Tibial nerve (tissue), 4 donors: ENCODE results near the gene CAMKMT. TPM values are rescaled to one million over a fixed set of nuclear protein-coding genes. Genes with fewer than 3 reads are reported as not detected.

Experiments
- DNase-seq, 2 donors: peaks; one replicate each; pipeline ENCODE4 v3.0.0-alpha.2; 2019; ENCODE audit warnings: low spot score in 2 of 2
- H3K27ac ChIP-seq, 4 donors: fragments of 200-600 bp; sonication (generic) in 3 of 4; one replicate each; pipeline ENCODE4 v1.5.1; 2017 to 2019; ENCODE audit warnings: mild to moderate bottlenecking in 1 of 4
- H3K27me3 ChIP-seq, 2 donors: fragments of 200-600 bp; sonication (generic) in 1 of 2; one replicate each; pipeline versions ENCODE4 v1.5.1 to v1.6.0; 2017 to 2019
- H3K36me3 ChIP-seq, 3 donors: fragments of 200-600 bp; sonication (generic); one replicate each; pipeline ENCODE4 v1.5.1; 2018 to 2019
- H3K4me1 ChIP-seq, 4 donors: fragments of 200-600 bp; sonication (generic) in 3 of 4; one replicate each; pipeline ENCODE4 v1.5.1; 2017 to 2019
- H3K4me3 ChIP-seq, 4 donors: fragments of 200-600 bp; sonication (generic) in 3 of 4; one replicate each; pipeline ENCODE4 v1.5.1; 2017 to 2019; ENCODE audit warnings: mild to moderate bottlenecking in 1 of 4, moderate library complexity in 1 of 4
- H3K9me3 ChIP-seq, 4 donors: fragments of 200-600 bp; sonication (generic) in 3 of 4; one replicate each; pipeline ENCODE4 v1.5.1; 2017 to 2019
- CTCF ChIP-seq, 5 experiments: fragments of 200-600 bp in 3 of 5; fragments of 450-650 bp in 2 of 5; sonication (generic) in 3 of 5; IDR thresholded peaks; one replicate each; pipeline ENCODE4 v1.5.1; 2016 to 2019; ENCODE audit warnings: antibody characterized with exemption in 5 of 5, mild to moderate bottlenecking in 3 of 5, moderate library complexity in 2 of 5
- EP300 ChIP-seq, 2 donors: sonication (generic); formaldehyde crosslinking; IDR thresholded peaks; one replicate each; pipeline ENCODE4 v1.6.1; 2017; ENCODE audit warnings: antibody characterized with exemption in 2 of 2, mild to moderate bottlenecking in 1 of 2
- POLR2A ChIP-seq, 2 donors: fragments of 450-650 bp; IDR thresholded peaks; one replicate each; pipeline ENCODE4 v1.6.1; 2017; ENCODE audit warnings: antibody characterized with exemption in 2 of 2, mild to moderate bottlenecking in 2 of 2, moderate library complexity in 2 of 2
- WGBS, 2 donors: methylation state at CpG; one replicate each; pipeline ENCODE4 v1.1.5; 2018; 5-methylcytosine and 5-hydroxymethylcytosine counted together
- total RNA-seq, 4 donors: library from RNA; depleted of rRNA; stranded (reverse); fragments of >200 nt; gene quantifications; one replicate each; pipeline ENCODE4 v1.1.0, GENCODE V29; 2016

The CAMKMT gene
- total RNA-seq, result 10 to 100 TPM in 1 of 4 donors, 1 to 10 TPM in 3; 8.4 to 14.1 (median 9.7) TPM

DNA sequence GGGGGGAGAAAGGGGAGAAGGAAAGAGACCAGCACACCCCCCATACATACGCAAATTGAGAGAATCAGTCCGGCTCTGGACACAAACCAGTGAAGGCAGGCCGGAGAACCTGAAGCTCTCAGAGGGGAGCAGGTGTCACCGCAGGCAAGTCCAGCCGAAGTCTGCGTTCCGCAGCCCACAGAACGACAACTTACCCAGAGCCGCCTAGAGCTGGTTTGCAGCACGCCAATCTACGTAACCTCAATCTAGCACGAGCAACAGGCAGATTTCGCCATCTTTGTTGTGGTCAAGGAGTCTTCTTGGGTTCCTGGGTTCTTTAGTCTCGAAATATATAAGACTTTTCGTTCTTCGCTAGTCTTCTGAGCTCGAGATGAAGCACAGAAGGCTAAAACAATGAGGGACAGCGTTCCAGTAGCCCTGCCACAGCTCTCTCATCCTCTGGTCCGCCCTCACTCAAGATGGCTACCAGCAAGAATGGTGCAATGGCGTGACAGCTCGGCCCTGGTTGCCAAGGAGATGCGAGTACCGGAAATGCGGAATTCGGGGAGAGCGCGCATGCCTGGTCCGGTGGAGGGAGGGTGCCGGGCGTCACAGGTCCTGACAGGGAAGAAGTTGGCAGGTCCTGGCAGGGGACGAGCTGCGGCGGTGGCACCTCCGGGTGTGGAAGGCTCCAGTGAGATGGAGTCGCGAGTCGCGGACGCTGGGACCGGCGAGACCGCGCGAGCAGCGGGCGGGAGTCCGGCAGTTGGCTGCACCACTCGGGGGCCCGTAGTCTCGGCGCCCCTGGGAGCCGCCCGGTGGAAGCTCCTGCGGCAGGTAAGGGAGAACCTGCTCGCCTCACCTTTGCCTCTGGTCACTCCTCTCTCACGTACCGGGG lies at the start of gene CAMKMT, which contains the start of gene PREPL:
Gene CAMKMT (plus strand): TSS at position 618 of the 877 bp plus-strand sequence.
Gene PREPL (minus strand): TSS at position 165 of the 877 bp plus-strand sequence. CDS start 15,152 bp downstream, outside the sequence.
- WGBS, 2 donors, result 0 to 1% methylated on average over 50 to 57 of the region's 57 CpGs
- Histone ChIP-seq H3K27me3 (no peaks in the 10 kb centered on the region), H3K27ac (peak within 1 kb of the TSS; percentile 96 to 99 (median 98)), H3K36me3 (peaks cover 0 to 4% (median 0%) of the 10 kb centered on the region in 3 donors), H3K9me3 (no peaks in the 10 kb centered on the region), H3K4me1 (peaks cover 0 to 39% (median 25%) of the 10 kb centered on the region in 4 donors), H3K4me3 (peak within 1 kb of the TSS; percentile 77 to 95 (median 88))
- DNase-seq, result peak; percentile 96 to 98
- TF ChIP-seq EP300 (IDR thresholded peaks at IDR 0.05) (peak; percentile 94 to 97), POLR2A (IDR thresholded peaks at IDR 0.05) (peak; percentile 70 to 72), CTCF (IDR thresholded peaks at IDR 0.05) (peak in 2 of 5 experiments; percentile 33)

GRCh38 chr2:44314362-44314761 lies 47.4 kb upstream of the CAMKMT start:
- H3K27ac ChIP-seq, result no peak overlapping the region
- no peak for TF ChIP-seq EP300 (IDR thresholded peaks at IDR 0.05)
- no peak overlapping the region for H3K4me3 ChIP-seq
- peaks cover 0 to 76% (median 0%) of the 10 kb centered on the region in 3 donors for H3K36me3 ChIP-seq
- H3K4me1 ChIP-seq, result no peaks in the 10 kb centered on the region
- no peaks in the 10 kb centered on the region for H3K27me3 ChIP-seq
- peaks cover 0 to 30% (median 8%) of the 10 kb centered on the region in 4 donors for H3K9me3 ChIP-seq
- no peak for DNase-seq

DNA sequence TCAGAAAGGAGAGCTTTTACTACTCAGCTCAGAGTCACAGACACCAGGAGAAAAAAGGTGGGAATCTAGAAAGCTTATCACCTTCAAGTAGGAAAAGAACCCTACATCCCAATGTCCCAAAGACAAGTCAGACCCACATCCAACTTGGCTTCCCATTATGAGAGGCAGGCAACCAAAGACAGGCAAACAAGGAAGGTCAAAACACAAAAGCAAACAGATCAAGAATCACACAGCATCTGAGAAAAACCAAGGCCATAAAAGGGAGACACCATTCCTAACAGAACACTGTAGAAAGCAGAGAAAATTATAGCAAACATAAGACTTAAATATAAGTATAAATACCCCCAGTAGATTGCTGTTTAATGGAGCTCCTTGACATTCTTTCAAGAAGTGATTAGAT lies 45.8 kb upstream of the CAMKMT start:
- Histone ChIP-seq H3K27me3 (no peaks in the 10 kb centered on the region), H3K4me3 (no peak overlapping the region), H3K4me1 (no peaks in the 10 kb centered on the region), H3K27ac (no peak overlapping the region), H3K9me3 (peaks cover 0 to 14% (median 0%) of the 10 kb centered on the region in 4 donors), H3K36me3 (peaks cover 0 to 87% (median 0%) of the 10 kb centered on the region in 3 donors)
- no peak for DNase-seq
- TF ChIP-seq EP300 (IDR thresholded peaks at IDR 0.05) (no peak), POLR2A (IDR thresholded peaks at IDR 0.05) (no peak), CTCF (IDR thresholded peaks at IDR 0.05) (no peak)

- Histone ChIP-seq H3K27ac (no peak overlapping the region), H3K9me3 (no peaks in the 10 kb centered on the region), H3K4me3 (no peak overlapping the region), H3K36me3 (peaks cover 3 to 83% (median 4%) of the 10 kb centered on the region in 3 donors), H3K27me3 (no peaks in the 10 kb centered on the region), H3K4me1 (peaks cover 0 to 4% (median 0%) of the 10 kb centered on the region in 4 donors)
- TF ChIP-seq POLR2A (IDR thresholded peaks at IDR 0.05) (no peak), EP300 (IDR thresholded peaks at IDR 0.05) (no peak), CTCF (IDR thresholded peaks at IDR 0.05) (no peak)
- WGBS, 2 donors, result 86 to 94% methylated on average over 1 of the region's 1 CpG
- no peak for DNase-seq
These were observed 40.9 kb upstream of the CAMKMT start for GRCh38 chr2:44320832-44321231.

- Histone ChIP-seq H3K4me1 (peaks cover 0 to 4% (median 0%) of the 10 kb centered on the region in 4 donors), H3K9me3 (no peaks in the 10 kb centered on the region), H3K27ac (no peak overlapping the region), H3K4me3 (no peak overlapping the region), H3K36me3 (peaks cover 3 to 83% (median 9%) of the 10 kb centered on the region in 3 donors), H3K27me3 (no peaks in the 10 kb centered on the region)
- TF ChIP-seq CTCF (IDR thresholded peaks at IDR 0.05), result no peak
- no peak for TF ChIP-seq POLR2A (IDR thresholded peaks at IDR 0.05)
- TF ChIP-seq EP300 (IDR thresholded peaks at IDR 0.05), result no peak
- 68 to 69% methylated on average over 5 of the region's 5 CpGs for WGBS, 2 donors
- DNase-seq, result no peak
These were observed 40.4 kb upstream of the CAMKMT start for GRCh38 chr2:44321360-44321759.
